Tibial artery (tissue), 4 donors: Measurements from ENCODE around the gene RHEBL1.

Experiments used
- DNase-seq, 2 donors: peaks; one replicate each; pipeline ENCODE4 v3.0.0-alpha.2; 2019
- H3K27ac ChIP-seq, 2 donors: fragments of 200-600 bp; sonication (generic) in 1 of 2; 1 replicate in 1 of 2; 2 replicates in 1 of 2; pipeline ENCODE4 v1.5.1; 2018 to 2019; ENCODE audit warnings: mild to moderate bottlenecking in 1 of 2
- H3K27me3 ChIP-seq, 2 donors: fragments of 200-600 bp; sonication (generic) in 1 of 2; one replicate each; pipeline versions ENCODE4 v1.5.1 to v1.6.0; 2016 to 2019
- H3K36me3 ChIP-seq, 3 donors: fragments of 200-600 bp; sonication (generic) in 2 of 3; one replicate each; pipeline ENCODE4 v1.5.1; 2016 to 2019; ENCODE audit warnings: mild to moderate bottlenecking in 2 of 3
- H3K4me1 ChIP-seq, 4 donors: fragments of 200-600 bp; sonication (generic) in 2 of 4; 1 replicate in 3 of 4; 2 replicates in 1 of 4; pipeline ENCODE4 v1.5.1; 2016 to 2019
- H3K4me3 ChIP-seq, 2 donors: fragments of 200-600 bp; sonication (generic) in 1 of 2; 1 replicate in 1 of 2; 2 replicates in 1 of 2; pipeline ENCODE4 v1.5.1; 2018 to 2019; ENCODE audit warnings: mild to moderate bottlenecking in 2 of 2
- H3K9me3 ChIP-seq, 3 donors: fragments of 200-600 bp; sonication (generic) in 1 of 3; one replicate each; pipeline ENCODE4 v1.5.1; 2016 to 2019
- intact Hi-C: fragments of 100-400 bp; cut with DNase I; formaldehyde crosslinking; loops from one replicate; pipeline ENCODE4 v1.15.0; 2023; ENCODE audit warnings: low total_unique reads
- TF ChIP-seq, protein P1 (sequence below), 2 experiments: fragments of 200-600 bp in 1 of 2; fragments of 450-650 bp in 1 of 2; IDR thresholded peaks; one replicate each; pipeline ENCODE4 v1.5.1; 2017 to 2019; ENCODE audit warnings: antibody characterized with exemption in 2 of 2, mild to moderate bottlenecking in 1 of 2, moderate library complexity in 1 of 2

The RHEBL1 gene

DNA sequence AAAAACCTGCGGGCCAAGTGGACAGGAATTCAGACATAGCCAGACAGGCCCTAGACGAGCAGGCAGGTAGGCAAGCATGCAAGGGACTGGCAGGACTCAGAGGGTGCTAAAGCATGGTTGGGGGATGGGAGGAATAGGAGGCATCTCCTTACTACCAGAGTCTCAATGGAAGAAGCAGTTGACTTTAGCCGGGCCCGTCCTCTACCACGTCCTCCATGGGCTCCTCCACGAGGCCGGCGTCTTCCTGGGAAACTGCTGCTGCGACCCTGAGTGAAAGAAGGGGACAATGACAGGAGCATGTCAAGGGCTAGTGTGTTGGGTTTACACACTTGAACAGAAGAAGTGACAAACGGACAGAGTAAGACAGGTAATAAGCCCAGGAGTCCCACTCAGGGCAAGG is 20.8 kb downstream of the RHEBL1 start:
- intact Hi-C loops, result no loop called here
- Histone ChIP-seq H3K4me1 (no peaks in the 10 kb centered on the region), H3K4me3 (no peak overlapping the region), H3K9me3 (no peaks in the 10 kb centered on the region), H3K36me3 (peaks cover 93 to 100% (median 97%) of the 10 kb centered on the region in 3 donors), H3K27ac (no peak overlapping the region), H3K27me3 (no peaks in the 10 kb centered on the region)
- no peak for DNase-seq
- TF ChIP-seq, protein P1, sequence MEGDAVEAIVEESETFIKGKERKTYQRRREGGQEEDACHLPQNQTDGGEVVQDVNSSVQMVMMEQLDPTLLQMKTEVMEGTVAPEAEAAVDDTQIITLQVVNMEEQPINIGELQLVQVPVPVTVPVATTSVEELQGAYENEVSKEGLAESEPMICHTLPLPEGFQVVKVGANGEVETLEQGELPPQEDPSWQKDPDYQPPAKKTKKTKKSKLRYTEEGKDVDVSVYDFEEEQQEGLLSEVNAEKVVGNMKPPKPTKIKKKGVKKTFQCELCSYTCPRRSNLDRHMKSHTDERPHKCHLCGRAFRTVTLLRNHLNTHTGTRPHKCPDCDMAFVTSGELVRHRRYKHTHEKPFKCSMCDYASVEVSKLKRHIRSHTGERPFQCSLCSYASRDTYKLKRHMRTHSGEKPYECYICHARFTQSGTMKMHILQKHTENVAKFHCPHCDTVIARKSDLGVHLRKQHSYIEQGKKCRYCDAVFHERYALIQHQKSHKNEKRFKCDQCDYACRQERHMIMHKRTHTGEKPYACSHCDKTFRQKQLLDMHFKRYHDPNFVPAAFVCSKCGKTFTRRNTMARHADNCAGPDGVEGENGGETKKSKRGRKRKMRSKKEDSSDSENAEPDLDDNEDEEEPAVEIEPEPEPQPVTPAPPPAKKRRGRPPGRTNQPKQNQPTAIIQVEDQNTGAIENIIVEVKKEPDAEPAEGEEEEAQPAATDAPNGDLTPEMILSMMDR (IDR thresholded peaks at IDR 0.05), result no peak

DNA sequence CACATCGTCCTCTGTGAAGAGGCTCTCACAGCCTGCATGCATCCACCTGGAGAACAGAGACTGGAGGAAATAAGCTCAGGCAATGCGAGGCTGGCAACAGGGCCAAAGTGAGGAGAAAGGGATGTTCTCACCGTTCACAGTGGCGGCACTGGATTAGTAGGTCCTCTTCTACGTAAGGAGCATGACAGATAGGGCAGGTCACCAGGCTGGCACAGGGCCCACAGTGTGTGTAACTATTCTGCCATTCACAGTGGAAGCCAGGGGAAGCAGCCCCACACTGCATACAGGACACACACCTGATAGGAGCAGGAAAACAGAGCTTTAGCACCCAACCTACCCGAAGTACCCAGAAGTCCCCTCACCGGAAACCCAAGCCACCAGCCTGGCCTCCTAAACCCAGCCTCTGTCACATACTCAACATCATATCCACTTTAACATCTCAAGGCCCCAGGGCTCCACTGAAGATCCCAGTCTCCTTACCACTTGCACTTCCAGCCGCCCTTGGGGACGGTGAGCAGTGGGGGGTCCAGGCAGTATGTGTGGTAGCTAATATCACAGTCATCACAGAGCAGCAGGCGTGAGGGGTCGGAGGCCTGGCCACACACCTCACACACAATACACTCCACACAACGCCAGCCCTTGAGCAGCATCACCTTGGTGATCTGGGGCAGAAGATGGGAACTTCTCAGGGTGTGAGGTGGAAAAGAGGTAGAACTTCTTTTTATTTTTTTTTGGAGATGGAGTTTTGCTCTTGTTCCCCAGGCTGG is 23.5 kb downstream of the RHEBL1 start:
- H3K9me3 ChIP-seq, result no peaks in the 10 kb centered on the region
- TF ChIP-seq, protein P1 (IDR thresholded peaks at IDR 0.05), result no peak
- H3K36me3 ChIP-seq, result peaks cover 97 to 100% (median 97%) of the 10 kb centered on the region in 3 donors
- H3K27ac ChIP-seq, result no peak overlapping the region
- no peaks in the 10 kb centered on the region for H3K27me3 ChIP-seq
- no peak overlapping the region for H3K4me3 ChIP-seq
- DNase-seq, result no peak
- no peaks in the 10 kb centered on the region for H3K4me1 ChIP-seq
- intact Hi-C loops, result no loop called here

DNA sequence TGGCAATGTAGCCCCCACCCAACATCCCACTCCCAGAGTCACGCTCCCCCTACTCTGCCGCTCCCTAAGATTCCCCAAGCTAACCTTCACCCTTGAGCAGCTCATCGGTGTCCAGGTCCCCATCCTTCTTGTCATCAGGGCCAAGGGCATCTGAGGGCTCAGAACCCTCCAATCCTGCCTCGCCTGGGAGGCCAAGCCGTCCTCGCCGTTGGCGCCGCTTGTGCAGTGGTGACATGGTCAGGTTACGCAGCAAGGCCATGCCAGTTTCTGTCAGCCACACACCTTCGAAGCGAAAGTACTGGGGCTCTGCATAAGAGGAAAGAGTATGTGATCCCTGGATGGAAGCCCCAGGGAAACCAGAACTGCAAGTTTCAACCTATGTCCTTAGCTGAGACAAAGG is 25.1 kb downstream of the RHEBL1 start:
- Histone ChIP-seq H3K9me3 (no peaks in the 10 kb centered on the region), H3K36me3 (peaks cover 97 to 100% (median 97%) of the 10 kb centered on the region in 3 donors), H3K27ac (no peak overlapping the region), H3K27me3 (no peaks in the 10 kb centered on the region), H3K4me3 (no peak overlapping the region), H3K4me1 (no peaks in the 10 kb centered on the region)
- intact Hi-C loops, result no loop called here
- no peak for DNase-seq
- TF ChIP-seq, protein P1 (IDR thresholded peaks at IDR 0.05), result no peak

DNA sequence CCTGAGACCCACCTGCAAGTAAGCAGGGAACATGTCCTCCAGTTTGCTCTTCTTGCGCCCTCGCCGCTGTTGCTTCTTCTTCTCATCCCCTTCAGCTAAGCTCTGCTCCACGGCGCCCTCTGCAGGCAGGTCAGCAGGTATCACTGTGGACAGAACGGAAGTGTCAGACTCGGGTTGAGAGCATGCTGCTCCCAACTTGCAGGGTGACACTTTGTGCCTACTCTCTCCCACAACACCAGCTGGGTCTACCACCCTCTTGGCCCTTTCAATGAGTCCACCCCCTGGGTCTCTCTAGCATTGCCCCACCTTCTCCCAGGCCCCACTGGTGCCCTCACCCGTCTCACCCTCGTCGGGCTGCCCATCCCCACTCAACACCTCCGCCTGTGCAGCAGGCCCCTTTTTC is 25.9 kb downstream of the RHEBL1 start:
- TF ChIP-seq, protein P1 (IDR thresholded peaks at IDR 0.05), result peak; percentile 42 to 62
- DNase-seq, result no peak
- peaks cover 98 to 100% (median 98%) of the 10 kb centered on the region in 3 donors for H3K36me3 ChIP-seq

DNA sequence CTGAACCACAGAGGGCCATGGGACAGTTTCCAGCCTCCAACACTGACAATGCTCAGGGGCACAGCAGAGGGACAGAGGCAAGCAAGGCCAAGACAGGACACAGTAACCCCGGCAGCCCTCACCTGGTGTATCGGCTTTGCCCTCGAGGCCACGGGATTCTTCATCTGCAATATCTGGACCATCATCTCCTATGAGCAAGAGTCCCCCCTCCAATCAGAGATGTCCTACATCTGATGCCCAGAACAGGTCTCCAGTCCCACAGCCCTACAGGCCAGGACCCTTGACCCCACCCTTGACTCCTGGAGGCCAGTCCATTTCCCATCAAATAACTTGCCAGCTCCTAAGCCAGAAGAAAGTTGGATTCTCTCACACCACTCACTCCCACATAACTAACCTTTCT is 26.5 kb downstream of the RHEBL1 start:
- no peak overlapping the region for H3K4me3 ChIP-seq
- DNase-seq, result no peak
- no peaks in the 10 kb centered on the region for H3K27me3 ChIP-seq
- H3K36me3 ChIP-seq, result peaks cover 98 to 100% (median 98%) of the 10 kb centered on the region in 3 donors
- TF ChIP-seq, protein P1 (IDR thresholded peaks at IDR 0.05), result no peak
- H3K9me3 ChIP-seq, result no peaks in the 10 kb centered on the region
- no peaks in the 10 kb centered on the region for H3K4me1 ChIP-seq
- no peak overlapping the region for H3K27ac ChIP-seq
- intact Hi-C loops, result no loop called here

More for the DNA sequence above, 25.9 kb downstream of the RHEBL1 start:
- H3K9me3 ChIP-seq, result no peaks in the 10 kb centered on the region
- H3K4me3 ChIP-seq, result no peak overlapping the region
- no peaks in the 10 kb centered on the region for H3K4me1 ChIP-seq
- H3K27ac ChIP-seq, result no peak overlapping the region
- intact Hi-C loops, result no loop called here
- no peaks in the 10 kb centered on the region for H3K27me3 ChIP-seq
